Lung (tissue), 12 donors: ENCODE measurements around the gene PDGFC. TPM values are rescaled to one million over a fixed set of nuclear protein-coding genes. Genes with fewer than 3 reads are reported as not detected.

Experiments used
- ATAC-seq: fragments of 200-7000 bp; cut with Tn5 transposase; one replicate; pipeline ENCODE4 v1.9.1; 2020; ENCODE audit warnings: moderate number of reproducible peaks; ENCODE audit not compliant: insufficient read depth, low FRiP score
- DNase-seq, 3 donors: peaks; one replicate each; pipeline ENCODE4 v3.0.0-alpha.2; 2013 to 2017
- H3K27ac ChIP-seq, 2 donors: one replicate each; pipeline ENCODE4 v1.5.1; 2013; ENCODE audit warnings: mild to moderate bottlenecking in 2 of 2, moderate library complexity in 2 of 2, control low read depth in 1 of 2, inconsistent platforms in 1 of 2, low read depth in 1 of 2, low read length in 1 of 2
- H3K27me3 ChIP-seq, 3 donors: one replicate each; pipeline ENCODE4 v1.5.1; 2013; ENCODE audit warnings: low read length in 2 of 3; ENCODE audit not compliant: control insufficient read depth in 3 of 3, insufficient read depth in 3 of 3
- H3K36me3 ChIP-seq, 4 donors: one replicate each; pipeline ENCODE4 v1.5.1; 2013; ENCODE audit warnings: low read length in 4 of 4, mild to moderate bottlenecking in 1 of 4, moderate library complexity in 1 of 4; ENCODE audit not compliant: control insufficient read depth in 4 of 4, insufficient read depth in 4 of 4
- H3K4me1 ChIP-seq, 5 donors: one replicate each; pipeline ENCODE4 v1.5.1; 2013; ENCODE audit warnings: low read length in 5 of 5, mild to moderate bottlenecking in 2 of 5, moderate library complexity in 1 of 5; ENCODE audit not compliant: control insufficient read depth in 5 of 5, insufficient read depth in 5 of 5
- H3K4me3 ChIP-seq: one replicate; pipeline ENCODE4 v1.5.1; 2013; ENCODE audit warnings: mild to moderate bottlenecking, control low read depth, moderate library complexity
- H3K9ac ChIP-seq, 2 donors: one replicate each; pipeline ENCODE4 v1.5.1; 2013; ENCODE audit warnings: low read length in 2 of 2, control low read depth in 1 of 2; ENCODE audit not compliant: insufficient read depth in 1 of 2
- H3K9me3 ChIP-seq, 4 donors: one replicate each; pipeline ENCODE4 v1.5.1; 2013; ENCODE audit warnings: low read length in 3 of 4, mild to moderate bottlenecking in 1 of 4, moderate library complexity in 1 of 4; ENCODE audit not compliant: control insufficient read depth in 4 of 4, insufficient read depth in 3 of 4
- WGBS, 2 donors: extraction: QIAGEN DNeasy Blood & Tissue Kit; methylation state at CpG; one replicate each; pipeline ENCODE4 v1.1.7; 2013; 5-methylcytosine and 5-hydroxymethylcytosine counted together
- polyA plus RNA-seq, 2 donors: library from polyadenylated mRNA; stranded (reverse); fragments of 200-250 nt; gene quantifications; one replicate each; pipeline ENCODE4 v1.2.1, GENCODE V29; 2013
- total RNA-seq, 2 donors: library from RNA; depleted of rRNA in 1 of 2; stranded (reverse); fragments of >200 nt in 1 of 2; gene quantifications; one replicate each; pipeline ENCODE4 v1.2.1, GENCODE V29; 2014 to 2021
- TF ChIP-seq, protein P1 (sequence below): IDR thresholded peaks from 2 replicates; pipeline ENCODE4 v1.5.1; 2012; ENCODE audit warnings: mild to moderate bottlenecking; ENCODE audit errors: control extremely low read depth, extremely low read depth
- donor health status: control.
- donor health status: control.
- donor health status: Bipolar disorder and iron deficiency.
- donor health status: healthy.
- donor health status: DM: yes; HTN: yes; CAD: no.

The PDGFC gene
- total and polyA plus RNA-seq, 4 donors = 4.5 to 56.0 (median 11.7) TPM

DNA sequence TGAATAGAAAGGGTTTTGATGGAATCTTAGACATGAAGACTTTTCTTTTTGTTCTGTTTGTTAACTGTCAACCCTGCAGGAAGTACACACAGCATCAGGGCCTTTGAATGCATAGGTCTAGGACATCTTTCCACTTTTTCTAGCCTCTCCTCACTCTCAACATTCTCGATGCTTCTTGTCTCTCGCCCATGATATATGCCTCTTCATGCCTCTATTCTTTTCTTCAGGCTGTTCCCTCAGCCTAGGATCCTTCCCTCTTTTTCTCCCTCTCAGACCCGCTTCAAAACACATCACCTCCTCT, 9.6 kb downstream of the PDGFC start:
- H3K9me3 ChIP-seq = no peaks in the 10 kb centered on the region
- no peaks in the 10 kb centered on the region for H3K27me3 ChIP-seq
- TF ChIP-seq, protein P1, sequence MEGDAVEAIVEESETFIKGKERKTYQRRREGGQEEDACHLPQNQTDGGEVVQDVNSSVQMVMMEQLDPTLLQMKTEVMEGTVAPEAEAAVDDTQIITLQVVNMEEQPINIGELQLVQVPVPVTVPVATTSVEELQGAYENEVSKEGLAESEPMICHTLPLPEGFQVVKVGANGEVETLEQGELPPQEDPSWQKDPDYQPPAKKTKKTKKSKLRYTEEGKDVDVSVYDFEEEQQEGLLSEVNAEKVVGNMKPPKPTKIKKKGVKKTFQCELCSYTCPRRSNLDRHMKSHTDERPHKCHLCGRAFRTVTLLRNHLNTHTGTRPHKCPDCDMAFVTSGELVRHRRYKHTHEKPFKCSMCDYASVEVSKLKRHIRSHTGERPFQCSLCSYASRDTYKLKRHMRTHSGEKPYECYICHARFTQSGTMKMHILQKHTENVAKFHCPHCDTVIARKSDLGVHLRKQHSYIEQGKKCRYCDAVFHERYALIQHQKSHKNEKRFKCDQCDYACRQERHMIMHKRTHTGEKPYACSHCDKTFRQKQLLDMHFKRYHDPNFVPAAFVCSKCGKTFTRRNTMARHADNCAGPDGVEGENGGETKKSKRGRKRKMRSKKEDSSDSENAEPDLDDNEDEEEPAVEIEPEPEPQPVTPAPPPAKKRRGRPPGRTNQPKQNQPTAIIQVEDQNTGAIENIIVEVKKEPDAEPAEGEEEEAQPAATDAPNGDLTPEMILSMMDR = no peak
- no peak overlapping the region for H3K4me3 ChIP-seq
- H3K36me3 ChIP-seq = no peaks in the 10 kb centered on the region
- no peak overlapping the region for H3K27ac ChIP-seq
- H3K9ac ChIP-seq = no peak overlapping the region
- WGBS, 2 donors = 61 to 64% methylated on average over 3 of the region's 3 CpGs
- no peak for DNase-seq
- H3K4me1 ChIP-seq = peaks cover 1 to 23% (median 9%) of the 10 kb centered on the region in 5 donors
- ATAC-seq = no peak

DNA sequence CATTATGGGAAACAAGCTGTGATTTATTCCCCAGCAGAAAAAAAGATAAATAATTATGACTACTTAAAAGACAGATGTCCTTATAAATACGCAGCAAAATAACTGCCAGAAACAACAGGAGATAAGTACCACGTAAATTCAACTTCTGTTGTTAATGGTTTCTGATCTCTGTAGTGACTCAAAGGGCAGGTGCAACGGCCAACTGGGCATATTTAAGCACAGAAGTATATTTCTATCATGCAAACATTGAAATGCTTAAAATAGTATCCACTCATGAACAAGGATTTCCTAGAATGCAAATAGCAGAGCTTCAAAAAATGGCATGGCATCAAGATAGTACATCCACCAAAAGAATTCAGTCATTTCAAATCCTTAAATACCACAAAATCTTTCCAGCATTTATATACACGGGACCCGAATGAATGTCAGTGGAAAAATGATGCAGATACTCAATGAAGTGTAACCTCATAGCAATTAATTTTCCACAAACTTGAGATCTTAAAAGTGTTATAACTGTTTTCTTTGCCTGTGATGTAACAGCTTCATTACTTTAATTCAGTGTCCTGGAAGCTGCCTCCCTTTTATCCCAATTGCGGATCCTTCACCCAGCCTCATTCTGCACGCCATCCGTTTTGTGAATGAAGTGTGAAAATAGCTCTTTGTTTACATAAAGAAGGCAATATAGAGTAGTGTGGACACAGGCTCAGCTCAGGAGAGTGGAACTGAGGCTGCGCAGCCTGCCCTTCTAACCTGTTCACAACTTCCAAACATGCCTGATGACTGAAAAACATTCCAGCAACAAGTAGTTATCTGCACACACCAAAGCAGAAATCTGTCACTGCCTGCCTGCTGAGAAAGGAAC, 10.2 kb downstream of the PDGFC start:
- 61 to 74% methylated on average over 9 of the region's 9 CpGs for WGBS, 2 donors
- no peak for ATAC-seq
- no peak overlapping the region for H3K9ac ChIP-seq

GRCh38 chr4:156959298-156959702, 12.3 kb downstream of the PDGFC start:
- Histone ChIP-seq H3K4me3 (no peak overlapping the region), H3K9me3 (no peaks in the 10 kb centered on the region), H3K4me1 (peaks cover 0 to 23% (median 9%) of the 10 kb centered on the region in 5 donors), H3K27ac (no peak overlapping the region), H3K27me3 (no peaks in the 10 kb centered on the region), H3K36me3 (no peaks in the 10 kb centered on the region), H3K9ac (peak overlapping the region in 1 of 2 donors; percentile 17)
- 59 to 75% methylated on average over 3 of the region's 3 CpGs for WGBS, 2 donors
- ATAC-seq (no peak), DNase-seq (no peak)
- TF ChIP-seq, protein P1 = no peak

More for the DNA sequence above, 10.2 kb downstream of the PDGFC start:
- Histone ChIP-seq H3K27me3 (no peaks in the 10 kb centered on the region), H3K36me3 (no peaks in the 10 kb centered on the region), H3K4me1 (peaks cover 1 to 23% (median 9%) of the 10 kb centered on the region in 5 donors), H3K4me3 (no peak overlapping the region), H3K9me3 (no peaks in the 10 kb centered on the region), H3K27ac (no peak overlapping the region)
- TF ChIP-seq, protein P1 = no peak
- peak in 1 of 3 donors; percentile 29 for DNase-seq
